Loucy (cell line): ENCODE results near the gene UCN3.

ENCODE experiments used
- EZH2phosphoT487 ChIP-seq: fragments of 200-600 bp; IDR thresholded peaks from 2 replicates; pipeline ENCODE4 v1.6.1; 2018; ENCODE audit warnings: antibody characterized with exemption, mild to moderate bottlenecking, moderate library complexity, borderline replicate concordance
- TF ChIP-seq, protein P1 (sequence below): fragments of 200-600 bp; sonication (generic); conservative IDR thresholded peaks from 2 replicates; pipeline ENCODE4 v1.5.1; 2014; ENCODE audit warnings: mild to moderate bottlenecking, antibody characterized with exemption, low read length

DNA sequence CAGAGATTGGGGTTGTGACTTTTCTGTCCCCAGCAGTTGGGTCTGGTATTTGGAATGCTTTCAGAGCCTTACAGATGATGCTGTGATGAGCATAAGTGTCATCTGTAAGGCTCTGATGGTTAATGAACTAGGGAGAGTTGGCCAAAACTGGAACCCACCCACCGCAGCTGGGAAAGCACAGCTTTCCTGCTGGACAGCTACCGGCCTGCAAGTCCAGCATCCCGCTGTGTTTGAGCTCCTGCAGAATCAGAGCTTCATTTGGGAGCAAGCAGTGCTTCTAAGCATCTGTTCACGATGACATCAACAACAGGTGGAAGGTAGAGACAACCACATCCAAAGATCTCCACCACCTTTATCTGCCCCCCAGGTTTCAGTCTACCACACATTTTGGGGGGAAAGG is 11.7 kb downstream of the UCN3 start:
- TF ChIP-seq, protein P1, sequence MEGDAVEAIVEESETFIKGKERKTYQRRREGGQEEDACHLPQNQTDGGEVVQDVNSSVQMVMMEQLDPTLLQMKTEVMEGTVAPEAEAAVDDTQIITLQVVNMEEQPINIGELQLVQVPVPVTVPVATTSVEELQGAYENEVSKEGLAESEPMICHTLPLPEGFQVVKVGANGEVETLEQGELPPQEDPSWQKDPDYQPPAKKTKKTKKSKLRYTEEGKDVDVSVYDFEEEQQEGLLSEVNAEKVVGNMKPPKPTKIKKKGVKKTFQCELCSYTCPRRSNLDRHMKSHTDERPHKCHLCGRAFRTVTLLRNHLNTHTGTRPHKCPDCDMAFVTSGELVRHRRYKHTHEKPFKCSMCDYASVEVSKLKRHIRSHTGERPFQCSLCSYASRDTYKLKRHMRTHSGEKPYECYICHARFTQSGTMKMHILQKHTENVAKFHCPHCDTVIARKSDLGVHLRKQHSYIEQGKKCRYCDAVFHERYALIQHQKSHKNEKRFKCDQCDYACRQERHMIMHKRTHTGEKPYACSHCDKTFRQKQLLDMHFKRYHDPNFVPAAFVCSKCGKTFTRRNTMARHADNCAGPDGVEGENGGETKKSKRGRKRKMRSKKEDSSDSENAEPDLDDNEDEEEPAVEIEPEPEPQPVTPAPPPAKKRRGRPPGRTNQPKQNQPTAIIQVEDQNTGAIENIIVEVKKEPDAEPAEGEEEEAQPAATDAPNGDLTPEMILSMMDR = no peak
- TF ChIP-seq EZH2phosphoT487 = no peak
